Mucosa of stomach (tissue), 1 donor: ENCODE results near the gene KRT4.
"Not testable (repeated sequence)": the region's sequence is repeated elsewhere in the genome, so short reads cannot be mapped to it uniquely, and the experiment has no call there.

ENCODE experiments used
- H3K27me3 ChIP-seq: one replicate; pipeline ENCODE4 v1.7.0; 2013; ENCODE audit warnings: mild to moderate bottlenecking, low read length; ENCODE audit not compliant: control insufficient read depth, insufficient read depth
- H3K36me3 ChIP-seq: one replicate; pipeline ENCODE4 v1.7.0; 2013; ENCODE audit warnings: low read length; ENCODE audit not compliant: control insufficient read depth, insufficient read depth
- H3K4me1 ChIP-seq: one replicate; pipeline ENCODE4 v1.7.0; 2013; ENCODE audit warnings: mild to moderate bottlenecking, low read length; ENCODE audit not compliant: control insufficient read depth, insufficient read depth
- H3K4me3 ChIP-seq: one replicate; pipeline ENCODE4 v1.7.0; 2013; ENCODE audit warnings: low read length
- H3K9ac ChIP-seq: one replicate; pipeline ENCODE4 v1.7.0; 2013; ENCODE audit warnings: mild to moderate bottlenecking, low read length, moderate library complexity
- H3K9me3 ChIP-seq: one replicate; pipeline ENCODE4 v1.7.0; 2013; ENCODE audit warnings: mild to moderate bottlenecking, low read length, moderate library complexity; ENCODE audit not compliant: control insufficient read depth
- donor health status: Pancreatic carcinoma.

KRT4 gene

GRCh38 chr12:52798671-52799504, 15.0 kb downstream of the KRT4 start:
- Histone ChIP-seq H3K9me3 (no peaks in the 10 kb centered on the region), H3K36me3 (no peaks in the 10 kb centered on the region), H3K9ac (no peak overlapping the region), H3K4me3 (no peak overlapping the region), H3K27me3 (peaks cover 3% of the 10 kb centered on the region), H3K4me1 (peaks cover 18% of the 10 kb centered on the region)

GRCh38 chr12:52798003-52798670, 15.8 kb downstream of the KRT4 start:
- H3K9me3 ChIP-seq: no peaks in the 10 kb centered on the region
- H3K27me3 ChIP-seq: peaks cover 5% of the 10 kb centered on the region
- H3K36me3 ChIP-seq: no peaks in the 10 kb centered on the region
- H3K4me3 ChIP-seq: no peak overlapping the region
- H3K9ac ChIP-seq: no peak overlapping the region
- peaks cover 18% of the 10 kb centered on the region for H3K4me1 ChIP-seq

- Histone ChIP-seq H3K27me3 (peaks cover 5% of the 10 kb centered on the region), H3K9me3 (no peaks in the 10 kb centered on the region), H3K36me3 (no peaks in the 10 kb centered on the region), H3K4me3 (no peak overlapping the region), H3K4me1 (peaks cover 18% of the 10 kb centered on the region), H3K9ac (no peak overlapping the region)
These were observed 16.4 kb downstream of the KRT4 start for GRCh38 chr12:52797529-52797894.

GRCh38 chr12:52796839-52797528, 16.9 kb downstream of the KRT4 start:
- Histone ChIP-seq H3K9ac (no peak overlapping the region), H3K27me3 (peaks cover 5% of the 10 kb centered on the region), H3K9me3 (no peaks in the 10 kb centered on the region), H3K36me3 (no peaks in the 10 kb centered on the region), H3K4me3 (no peak overlapping the region), H3K4me1 (peaks cover 18% of the 10 kb centered on the region)

- Histone ChIP-seq H3K4me3 (no peak overlapping the region), H3K9me3 (no peaks in the 10 kb centered on the region), H3K27me3 (peaks cover 9% of the 10 kb centered on the region), H3K9ac (no peak overlapping the region), H3K4me1 (peaks cover 18% of the 10 kb centered on the region), H3K36me3 (no peaks in the 10 kb centered on the region)
These were observed 17.5 kb downstream of the KRT4 start for GRCh38 chr12:52796429-52796794.

GRCh38 chr12:52795694-52796428, 18.1 kb downstream of the KRT4 start, which contains the start of gene KRT3:
Gene KRT3 (minus strand): TSS chr12:52796117. CDS start chr12:52796042, 75 bp downstream.
- Histone ChIP-seq H3K4me1 (peaks cover 18% of the 10 kb centered on the region), H3K9ac (no peak within 1 kb of the TSS), H3K4me3 (no peak within 1 kb of the TSS), H3K27me3 (peaks cover 14% of the 10 kb centered on the region), H3K36me3 (no peaks in the 10 kb centered on the region), H3K9me3 (no peaks in the 10 kb centered on the region)

GRCh38 chr12:52795332-52795674, 18.6 kb downstream of the KRT4 start:
- H3K4me3 ChIP-seq, H3K9me3 ChIP-seq, H3K36me3 ChIP-seq, H3K9ac ChIP-seq: not testable (repeated sequence)
- Histone ChIP-seq H3K4me1 (peaks cover 14% of the 10 kb centered on the region), H3K27me3 (peaks cover 17% of the 10 kb centered on the region)

- peaks cover 23% of the 10 kb centered on the region for H3K27me3 ChIP-seq
- H3K9me3 ChIP-seq: no peaks in the 10 kb centered on the region
- H3K4me3 ChIP-seq: no peak overlapping the region
- no peak overlapping the region for H3K9ac ChIP-seq
- H3K4me1 ChIP-seq: peaks cover 10% of the 10 kb centered on the region
- no peaks in the 10 kb centered on the region for H3K36me3 ChIP-seq
These were observed 19.2 kb downstream of the KRT4 start for GRCh38 chr12:52794479-52795331.

- Histone ChIP-seq H3K4me1 (peaks cover 7% of the 10 kb centered on the region), H3K27me3 (peaks cover 33% of the 10 kb centered on the region), H3K4me3 (no peak overlapping the region), H3K9ac (no peak overlapping the region), H3K9me3 (no peaks in the 10 kb centered on the region), H3K36me3 (no peaks in the 10 kb centered on the region)
These were observed 21.5 kb downstream of the KRT4 start for GRCh38 chr12:52792185-52793029.

GRCh38 chr12:52791271-52792184, 22.4 kb downstream of the KRT4 start:
- peaks cover 33% of the 10 kb centered on the region for H3K27me3 ChIP-seq

More at GRCh38 chr12:52791271-52792184, 22.4 kb downstream of the KRT4 start:
- Histone ChIP-seq H3K36me3 (no peaks in the 10 kb centered on the region), H3K9ac (no peak overlapping the region), H3K4me1 (no peaks in the 10 kb centered on the region), H3K9me3 (no peaks in the 10 kb centered on the region), H3K4me3 (no peak overlapping the region)
